Keratinocyte (primary cell): ENCODE results near the gene TMEM138.

Experiments used
- CTCF ChIP-seq, 3 experiments: IDR thresholded peaks in 1 of 3; conservative IDR thresholded peaks in 1 of 3; optimal IDR thresholded peaks in 1 of 3; 2 replicates in 2 of 3; 3 replicates in 1 of 3; pipeline versions ENCODE3 to v1.5.1; 2011; ENCODE audit warnings: low read length in 3 of 3, mild to moderate bottlenecking in 3 of 3, moderate library complexity in 2 of 3, control low read depth in 1 of 3, inconsistent platforms in 1 of 3; ENCODE audit not compliant: insufficient read depth in 2 of 3; ENCODE audit errors: extremely low read depth in 1 of 3
- EZH2 ChIP-seq: IDR thresholded peaks from one replicate; pipeline ENCODE4 v1.6.1; 2012; ENCODE audit warnings: inconsistent platforms, mild to moderate bottlenecking, low read length, moderate library complexity

DNA sequence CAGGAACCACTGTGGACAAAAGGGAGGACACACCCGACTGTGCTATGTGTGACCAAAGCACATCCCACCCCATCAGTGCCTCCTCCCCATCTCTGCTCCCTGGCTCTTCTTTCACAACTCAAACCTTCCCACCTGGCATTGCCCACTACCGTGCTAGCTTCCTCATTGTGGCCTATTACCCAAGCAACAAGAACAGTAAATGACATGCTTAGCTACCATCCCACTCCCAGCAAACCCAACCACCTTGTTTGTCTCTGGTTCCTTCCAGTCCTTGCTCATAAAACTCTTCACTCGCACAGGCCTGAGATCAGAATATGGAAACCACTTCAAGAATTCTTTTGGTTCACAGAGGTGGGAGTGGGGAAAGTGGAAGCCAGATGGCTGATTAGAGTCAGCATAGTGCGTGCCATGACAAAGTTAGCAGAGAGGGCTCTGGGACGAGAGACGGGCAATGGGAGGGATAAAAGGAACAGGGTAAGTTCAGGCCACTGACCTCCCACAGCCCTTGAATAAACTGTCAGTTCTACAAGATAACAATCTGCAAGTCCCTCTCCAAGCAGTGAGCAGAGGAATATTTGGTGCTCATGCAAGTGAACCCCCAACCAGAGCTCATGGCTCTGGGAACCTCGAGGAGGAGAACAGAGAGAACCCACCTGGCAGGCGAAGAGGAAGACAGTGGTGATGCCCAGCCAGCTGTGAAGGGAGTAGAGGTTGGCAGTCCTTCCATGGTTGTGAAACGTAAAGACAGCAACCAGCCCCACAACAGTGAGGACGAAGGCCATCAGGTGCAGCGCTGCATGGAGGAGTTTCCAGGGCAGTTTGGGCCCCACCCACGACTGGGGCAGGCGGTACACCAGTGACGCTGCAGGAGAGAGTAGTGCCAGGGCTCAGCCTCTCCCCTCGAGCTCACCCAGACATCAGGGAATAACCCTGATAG is 8.8 kb upstream of the TMEM138 start:
- TF ChIP-seq CTCF (optimal IDR thresholded peaks at IDR 0.05 in 1 of 3, IDR thresholded peaks at IDR 0.05 in 1 of 3, conservative IDR thresholded peaks at IDR 0.05 in 1 of 3; ENCODE audit: extremely low read depth in 1 of 3, insufficient read depth in 2 of 3, low read length in 3 of 3) (no peak), EZH2 (no peak)
